Mucosa of stomach (tissue), 1 donor: Measurements from ENCODE around the gene CKAP4.

ENCODE experiments used
- H3K27me3 ChIP-seq: one replicate; pipeline ENCODE4 v1.7.0; 2013; ENCODE audit warnings: mild to moderate bottlenecking, low read length; ENCODE audit not compliant: control insufficient read depth, insufficient read depth
- H3K36me3 ChIP-seq: one replicate; pipeline ENCODE4 v1.7.0; 2013; ENCODE audit warnings: low read length; ENCODE audit not compliant: control insufficient read depth, insufficient read depth
- H3K4me1 ChIP-seq: one replicate; pipeline ENCODE4 v1.7.0; 2013; ENCODE audit warnings: mild to moderate bottlenecking, low read length; ENCODE audit not compliant: control insufficient read depth, insufficient read depth
- H3K4me3 ChIP-seq: one replicate; pipeline ENCODE4 v1.7.0; 2013; ENCODE audit warnings: low read length
- H3K9ac ChIP-seq: one replicate; pipeline ENCODE4 v1.7.0; 2013; ENCODE audit warnings: mild to moderate bottlenecking, low read length, moderate library complexity
- H3K9me3 ChIP-seq: one replicate; pipeline ENCODE4 v1.7.0; 2013; ENCODE audit warnings: mild to moderate bottlenecking, low read length, moderate library complexity; ENCODE audit not compliant: control insufficient read depth
- donor health status: Pancreatic carcinoma.

The CKAP4 gene

GRCh38 chr12:106213662-106214061, 34.2 kb downstream of the CKAP4 start:
- Histone ChIP-seq H3K36me3 (no peaks in the 10 kb centered on the region), H3K9me3 (no peaks in the 10 kb centered on the region), H3K4me1 (no peaks in the 10 kb centered on the region), H3K27me3 (peaks cover 15% of the 10 kb centered on the region), H3K9ac (no peak overlapping the region), H3K4me3 (no peak overlapping the region)

DNA sequence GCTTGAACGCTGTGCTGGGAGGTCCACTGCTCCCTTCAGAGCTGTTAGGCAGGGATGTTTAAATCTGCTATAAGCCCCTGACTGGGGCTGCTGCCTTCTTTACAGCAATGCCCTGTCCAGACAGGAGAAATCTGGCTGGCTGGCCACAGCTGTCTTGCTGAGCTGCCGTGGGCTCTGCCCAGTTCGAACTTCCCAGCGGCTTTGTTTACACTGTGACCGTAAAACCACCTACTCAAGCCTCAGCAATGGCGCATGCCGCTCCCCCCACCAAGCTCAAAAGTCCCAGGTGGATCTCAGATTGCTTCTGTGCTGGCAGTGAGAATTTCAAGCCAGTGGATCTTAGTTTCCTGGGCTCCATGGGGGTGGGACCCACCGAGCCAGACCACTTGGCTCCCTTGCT, 35.8 kb downstream of the CKAP4 start:
- Histone ChIP-seq H3K9ac (no peak overlapping the region), H3K27me3 (peaks cover 15% of the 10 kb centered on the region), H3K4me3 (no peak overlapping the region), H3K36me3 (no peaks in the 10 kb centered on the region), H3K9me3 (no peaks in the 10 kb centered on the region), H3K4me1 (no peaks in the 10 kb centered on the region)

DNA sequence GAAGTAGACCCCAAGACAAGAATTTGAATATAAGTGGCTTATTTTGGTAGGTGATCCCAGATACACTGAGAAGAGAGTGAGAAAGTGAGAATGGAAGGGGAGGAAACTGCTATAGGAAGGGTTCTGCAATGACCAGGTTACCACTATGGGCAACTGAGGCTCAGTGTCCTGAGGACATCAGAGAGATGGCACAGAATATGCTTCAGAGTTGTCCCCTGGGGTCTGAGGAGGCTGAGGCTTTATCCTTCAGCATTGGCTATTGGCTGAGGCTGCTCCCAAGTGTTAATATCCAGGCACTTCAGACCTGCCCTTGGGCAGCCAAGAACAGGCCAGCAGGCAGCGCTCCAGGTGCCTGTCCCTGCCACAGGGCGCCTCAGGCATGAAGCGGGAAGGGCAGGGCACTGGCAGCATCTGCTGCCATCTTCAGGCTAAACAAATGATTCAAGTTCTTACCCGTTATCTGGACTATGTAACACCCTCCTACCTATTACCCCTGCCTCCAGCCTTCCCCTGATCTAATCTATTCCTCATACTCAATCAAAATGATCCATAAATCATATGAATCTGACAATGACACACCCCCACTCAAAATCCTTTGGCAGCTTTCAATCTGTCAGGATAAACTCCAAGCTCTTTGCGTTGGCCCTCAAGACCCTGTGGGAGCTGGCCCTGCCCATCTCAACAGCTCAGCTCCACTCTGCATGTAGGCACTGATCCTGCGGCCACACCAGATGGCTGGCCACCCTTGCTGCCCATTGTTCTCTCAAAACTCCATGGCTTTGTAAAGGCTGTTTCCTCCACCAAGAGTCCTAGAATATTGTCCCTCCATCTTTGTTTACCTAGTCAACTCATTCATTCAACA, 42.4 kb downstream of the CKAP4 start:
- no peak overlapping the region for H3K9ac ChIP-seq
- H3K4me3 ChIP-seq, result no peak overlapping the region
- no peaks in the 10 kb centered on the region for H3K4me1 ChIP-seq
- H3K27me3 ChIP-seq, result no peaks in the 10 kb centered on the region
- no peaks in the 10 kb centered on the region for H3K9me3 ChIP-seq
- H3K36me3 ChIP-seq, result no peaks in the 10 kb centered on the region

GRCh38 chr12:106204312-106204711, 43.5 kb downstream of the CKAP4 start:
- Histone ChIP-seq H3K9me3 (no peaks in the 10 kb centered on the region), H3K9ac (no peak overlapping the region), H3K36me3 (no peaks in the 10 kb centered on the region), H3K4me1 (no peaks in the 10 kb centered on the region), H3K4me3 (no peak overlapping the region), H3K27me3 (no peaks in the 10 kb centered on the region)

- no peaks in the 10 kb centered on the region for H3K4me1 ChIP-seq
- no peaks in the 10 kb centered on the region for H3K9me3 ChIP-seq
- no peak overlapping the region for H3K9ac ChIP-seq
- no peak overlapping the region for H3K4me3 ChIP-seq
- H3K36me3 ChIP-seq, result no peaks in the 10 kb centered on the region
- H3K27me3 ChIP-seq, result no peaks in the 10 kb centered on the region
These were observed 49.8 kb downstream of the CKAP4 start for GRCh38 chr12:106197906-106198623.

DNA sequence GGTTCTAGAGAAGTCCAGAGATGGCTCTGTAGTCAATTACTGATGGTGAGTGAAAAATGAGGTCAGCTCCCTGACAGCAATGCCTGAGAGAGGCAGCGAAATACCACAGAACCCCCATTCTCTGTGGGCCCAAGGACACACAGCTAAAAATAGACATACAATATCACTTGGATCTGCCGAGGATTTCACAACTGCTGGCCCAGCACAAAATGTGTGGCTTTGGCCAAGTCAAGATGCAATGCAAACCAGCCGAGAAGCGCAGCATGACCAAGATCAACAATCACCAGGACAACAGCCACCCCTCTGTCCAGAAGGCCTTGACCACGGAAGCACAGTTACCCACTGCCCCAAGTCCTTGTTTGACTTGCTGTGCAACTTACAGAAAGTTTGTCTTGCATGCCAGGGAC, 52.2 kb downstream of the CKAP4 start:
- Histone ChIP-seq H3K9ac (no peak overlapping the region), H3K27me3 (no peaks in the 10 kb centered on the region), H3K9me3 (no peaks in the 10 kb centered on the region), H3K4me3 (no peak overlapping the region), H3K4me1 (no peaks in the 10 kb centered on the region), H3K36me3 (no peaks in the 10 kb centered on the region)

DNA sequence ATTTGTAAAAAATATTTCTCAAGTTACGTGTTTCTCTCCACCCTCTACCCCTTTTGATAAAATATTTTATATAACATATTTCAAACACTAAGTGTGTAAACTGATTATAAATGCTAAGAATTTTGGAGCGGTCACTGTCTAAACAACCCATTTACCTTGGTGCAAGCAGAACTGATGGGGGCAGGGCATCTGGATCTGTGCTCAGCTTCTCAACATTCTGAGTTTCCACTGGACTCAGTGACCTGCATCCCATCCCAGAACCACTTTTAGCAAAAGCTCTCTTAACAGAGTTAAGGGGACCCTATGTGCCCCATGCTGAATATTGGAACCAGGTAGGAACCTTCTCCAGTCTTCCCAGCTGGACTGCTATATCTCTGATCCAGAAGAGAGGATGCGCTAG, 53.5 kb downstream of the CKAP4 start:
- H3K36me3 ChIP-seq, result no peaks in the 10 kb centered on the region
- no peak overlapping the region for H3K9ac ChIP-seq
- H3K9me3 ChIP-seq, result no peaks in the 10 kb centered on the region
- no peaks in the 10 kb centered on the region for H3K4me1 ChIP-seq
- no peaks in the 10 kb centered on the region for H3K27me3 ChIP-seq
- H3K4me3 ChIP-seq, result no peak overlapping the region

DNA sequence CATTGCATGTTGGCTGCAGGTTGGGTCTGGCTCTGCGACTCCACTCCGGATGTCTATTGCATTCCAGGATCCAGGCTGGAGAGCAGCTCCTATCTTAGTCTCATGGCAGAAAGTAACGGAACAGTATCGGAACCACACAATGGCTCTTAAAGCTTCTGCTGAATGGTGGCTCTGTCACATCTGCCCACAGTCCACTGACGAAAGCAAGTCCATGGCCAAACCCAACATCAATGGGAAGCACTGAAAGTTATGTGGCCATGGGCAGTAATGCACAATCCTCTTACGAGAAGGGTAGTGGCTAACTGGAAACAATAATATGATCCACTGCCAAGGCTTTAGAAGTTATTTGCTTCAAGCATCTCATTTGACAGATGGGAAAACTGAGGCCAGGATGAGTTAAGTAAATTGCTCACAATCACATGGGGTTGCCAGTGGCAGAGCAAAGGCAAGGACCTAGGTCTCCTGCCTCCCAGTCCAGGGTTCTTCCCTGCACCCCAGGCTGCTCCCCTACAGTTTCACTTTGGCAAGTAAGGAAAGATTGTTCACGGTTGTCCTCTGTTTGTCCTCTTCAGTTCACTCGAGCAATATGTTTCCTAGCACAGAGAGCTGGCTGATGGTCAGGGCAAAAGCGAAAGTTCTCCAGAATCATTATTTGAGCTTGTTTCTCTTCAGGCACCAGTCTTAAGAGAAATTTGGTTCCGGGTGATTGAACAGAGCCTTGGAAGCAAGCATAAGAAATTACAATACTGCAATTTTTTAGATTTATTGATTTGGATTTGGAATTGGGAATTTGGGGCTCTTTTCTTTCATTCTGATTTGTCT, 54.2 kb downstream of the CKAP4 start:
- Histone ChIP-seq H3K4me1 (no peaks in the 10 kb centered on the region), H3K9me3 (no peaks in the 10 kb centered on the region), H3K36me3 (no peaks in the 10 kb centered on the region), H3K27me3 (no peaks in the 10 kb centered on the region), H3K4me3 (no peak overlapping the region), H3K9ac (no peak overlapping the region)

DNA sequence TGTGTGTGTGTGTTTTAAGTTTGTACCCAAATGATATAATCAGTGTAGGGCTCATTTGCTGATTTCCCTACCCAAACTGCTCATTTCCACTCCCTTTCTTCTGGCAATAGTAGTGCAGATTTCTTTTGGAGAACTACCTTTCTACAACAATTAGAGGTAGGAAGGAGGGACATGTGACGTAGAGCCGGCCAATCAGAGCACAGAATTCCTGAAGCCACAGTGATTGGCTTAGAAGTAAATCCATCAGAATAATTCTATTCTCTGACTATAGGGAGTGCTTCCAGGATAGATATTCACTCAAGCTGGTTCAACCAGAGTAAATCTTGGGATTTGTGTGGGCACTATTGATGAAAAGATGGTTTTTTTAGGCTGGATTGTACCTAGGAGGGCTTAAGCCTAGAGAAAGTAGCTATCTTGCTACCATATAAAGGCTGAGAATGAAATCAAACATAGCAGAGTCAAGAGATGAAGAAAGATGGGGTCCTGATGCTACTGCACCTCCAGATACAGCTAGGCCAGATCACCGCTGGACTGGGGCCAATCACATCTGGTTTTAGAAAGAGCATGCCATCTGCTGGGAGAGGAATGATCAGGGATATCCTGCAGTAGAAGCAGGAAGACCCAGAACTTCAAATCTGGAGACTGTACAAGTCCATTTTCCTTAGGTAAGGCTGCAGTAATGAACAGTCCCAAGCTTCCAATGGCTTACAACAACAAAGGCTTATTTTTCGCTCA, 55.0 kb downstream of the CKAP4 start:
- H3K4me1 ChIP-seq, result no peaks in the 10 kb centered on the region
- peaks cover 6% of the 10 kb centered on the region for H3K27me3 ChIP-seq
- H3K36me3 ChIP-seq, result no peaks in the 10 kb centered on the region
- no peaks in the 10 kb centered on the region for H3K9me3 ChIP-seq
- no peak overlapping the region for H3K4me3 ChIP-seq
- no peak overlapping the region for H3K9ac ChIP-seq

GRCh38 chr12:106190581-106190980, 57.2 kb downstream of the CKAP4 start:
- no peaks in the 10 kb centered on the region for H3K4me1 ChIP-seq
- no peaks in the 10 kb centered on the region for H3K9me3 ChIP-seq
- peaks cover 17% of the 10 kb centered on the region for H3K27me3 ChIP-seq
- no peak overlapping the region for H3K4me3 ChIP-seq
- no peaks in the 10 kb centered on the region for H3K36me3 ChIP-seq
- no peak overlapping the region for H3K9ac ChIP-seq

GRCh38 chr12:106189341-106189740, 58.5 kb downstream of the CKAP4 start:
- Histone ChIP-seq H3K4me1 (no peaks in the 10 kb centered on the region), H3K4me3 (no peak overlapping the region), H3K36me3 (no peaks in the 10 kb centered on the region), H3K27me3 (peaks cover 17% of the 10 kb centered on the region), H3K9me3 (no peaks in the 10 kb centered on the region), H3K9ac (no peak overlapping the region)
